ENCODE data around the gene CARM1.

GRCh38 chr19:10966809-10967208, 95.5 kb downstream of the CARM1 start:
- TF ChIP-seq CTCF (IDR thresholded peaks at IDR 0.05) = no peak
- TF ChIP-seq EP300 (IDR thresholded peaks at IDR 0.05) = no peak
- TF ChIP-seq POLR2A (IDR thresholded peaks at IDR 0.05; ENCODE audit: low read length) = no peak

All from A549 (cell line).